ENCODE data around the gene RAD51B. TPM values are rescaled to one million over a fixed set of nuclear protein-coding genes. Genes with fewer than 3 reads are reported as not detected.

RAD51B gene
- total and polyA plus RNA-seq, 2 of the 13 experiments (the other 11 are each of a cell fraction or from before 2014, with no cell fraction given) = 7.0 to 9.5 TPM

GRCh38 chr14:68471964-68472508 is 652.5 kb downstream of the RAD51B start (continued):
- no peak for TF ChIP-seq ZNF512 (CRISPR knock-in tag; IDR thresholded peaks at IDR 0.05)
- TF ChIP-seq NFRKB (IDR thresholded peaks at IDR 0.05) = no peak

- Histone ChIP-seq H3K4me1 (ENCODE audit: insufficient read depth, low read length) (peaks cover 48% of the 10 kb centered on the region), H2AFZ (ENCODE audit: low read length) (no peak overlapping the region), H3K36me3 (replicated peaks in 1 of 2; ENCODE audit: control insufficient read depth in 1 of 2, insufficient read depth in 2 of 2, low read length in 2 of 2) (no peaks in the 10 kb centered on the region), H3K4me2 (ENCODE audit: low read depth, low read length) (no peak overlapping the region), H3K9me3 (ENCODE audit: low read length) (no peaks in the 10 kb centered on the region), H4K20me1 (ENCODE audit: insufficient read depth, low read length) (no peaks in the 10 kb centered on the region), H3K27ac (ENCODE audit: extremely low read length, insufficient read depth, low read length) (no peak overlapping the region), H3K79me2 (ENCODE audit: insufficient read depth, low read length) (no peaks in the 10 kb centered on the region), H3K27me3 (ENCODE audit: control insufficient read depth in 1 of 2, insufficient read depth in 2 of 2, low read length in 2 of 2) (no peaks in the 10 kb centered on the region), H3K9ac (ENCODE audit: insufficient read depth, low read depth, low read length) (no peak overlapping the region), H3K4me3 (replicated peaks in 1 of 3; ENCODE audit: insufficient read depth in 1 of 3, low read depth in 2 of 3, low read length in 3 of 3) (no peak overlapping the region)
- in situ Hi-C loops (cut with HindIII; ENCODE audit: extremely low pct_ligation_motif_present, low pct_unique_long_range_greater_than_20kb) = no loop called here
- no peak for DNase-seq (ENCODE audit: low spot score)
- ATAC-seq = no peak
- intact Hi-C loops (cut with micrococcal nuclease; ENCODE audit: unreplicated experiment) = no loop called here
- ChIA-PET CTCF (ENCODE audit: low intra/inter-chr PET ratio, low total read pairs) (no interaction called here), POLR2A (no interaction called here)
- BruUV-seq (replicated peaks) = no TSS peak
- 95% methylated on average over 4 of the region's 4 CpGs for WGBS (ENCODE audit: low lambda C conversion rate)
- no peak for FAIRE-seq
- TF ChIP-seq THAP7 (CRISPR knock-in tag; IDR thresholded peaks at IDR 0.05) (no peak), PAF1 (CRISPR knock-in tag; IDR thresholded peaks at IDR 0.05) (no peak), ZBTB10 (CRISPR knock-in tag; IDR thresholded peaks at IDR 0.05; ENCODE audit: borderline replicate concordance) (no peak), ZNF552 (CRISPR knock-in tag; IDR thresholded peaks at IDR 0.05; ENCODE audit: borderline replicate concordance) (no peak), PBX3 (CRISPR knock-in tag; IDR thresholded peaks at IDR 0.05; ENCODE audit: borderline replicate concordance) (no peak), ZNF850 (CRISPR knock-in tag; conservative IDR thresholded peaks at IDR 0.05) (no peak), ZNF274 (CRISPR knock-in tag; IDR thresholded peaks at IDR 0.05) (no peak), ZNF335 (CRISPR knock-in tag; IDR thresholded peaks at IDR 0.05) (no peak), CREM (IDR thresholded peaks at IDR 0.05) (no peak), CREM (CRISPR knock-in tag; IDR thresholded peaks at IDR 0.05) (no peak), PATZ1 (CRISPR knock-in tag; IDR thresholded peaks at IDR 0.05) (no peak), LBX2 (CRISPR knock-in tag; IDR thresholded peaks at IDR 0.05; ENCODE audit: borderline replicate concordance) (no peak), ZNF883 (CRISPR knock-in tag; IDR thresholded peaks at IDR 0.05; ENCODE audit: not compliant biosample characterization) (no peak)
These were observed 653.5 kb downstream of the RAD51B start for GRCh38 chr14:68473069-68473468.

Data from HepG2 (cell line).